ENCODE results near the gene SLC25A42.

DNA sequence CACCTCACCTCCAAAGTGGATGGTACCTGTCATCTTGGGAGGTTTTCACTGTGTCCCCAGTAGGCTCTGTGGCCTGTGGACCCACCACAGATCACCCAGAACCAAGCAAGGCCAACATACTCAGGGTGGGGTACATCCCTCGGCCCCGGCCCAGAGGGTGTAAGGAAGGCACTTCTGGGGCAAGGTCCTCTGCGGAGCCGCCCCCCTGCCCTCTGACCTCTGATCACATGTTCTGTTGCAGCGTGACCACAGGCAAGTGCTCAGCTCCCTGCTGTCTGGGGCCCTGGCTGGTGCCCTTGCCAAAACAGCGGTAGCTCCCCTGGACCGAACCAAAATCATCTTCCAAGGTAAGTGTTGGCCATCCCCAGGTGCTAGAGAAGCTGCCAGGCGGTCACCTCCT lies 37.7 kb downstream of the SLC25A42 start:
- TF ChIP-seq E2F5 (CRISPR knock-in tag; IDR thresholded peaks at IDR 0.05): no peak
- no peak for TF ChIP-seq CTCF (IDR thresholded peaks at IDR 0.05)
- TF ChIP-seq GABPB1 (CRISPR knock-in tag; IDR thresholded peaks at IDR 0.05): no peak
- TF ChIP-seq CBFB (CRISPR knock-in tag; IDR thresholded peaks at IDR 0.05; ENCODE audit: low read depth): no peak
- TF ChIP-seq, protein P1, sequence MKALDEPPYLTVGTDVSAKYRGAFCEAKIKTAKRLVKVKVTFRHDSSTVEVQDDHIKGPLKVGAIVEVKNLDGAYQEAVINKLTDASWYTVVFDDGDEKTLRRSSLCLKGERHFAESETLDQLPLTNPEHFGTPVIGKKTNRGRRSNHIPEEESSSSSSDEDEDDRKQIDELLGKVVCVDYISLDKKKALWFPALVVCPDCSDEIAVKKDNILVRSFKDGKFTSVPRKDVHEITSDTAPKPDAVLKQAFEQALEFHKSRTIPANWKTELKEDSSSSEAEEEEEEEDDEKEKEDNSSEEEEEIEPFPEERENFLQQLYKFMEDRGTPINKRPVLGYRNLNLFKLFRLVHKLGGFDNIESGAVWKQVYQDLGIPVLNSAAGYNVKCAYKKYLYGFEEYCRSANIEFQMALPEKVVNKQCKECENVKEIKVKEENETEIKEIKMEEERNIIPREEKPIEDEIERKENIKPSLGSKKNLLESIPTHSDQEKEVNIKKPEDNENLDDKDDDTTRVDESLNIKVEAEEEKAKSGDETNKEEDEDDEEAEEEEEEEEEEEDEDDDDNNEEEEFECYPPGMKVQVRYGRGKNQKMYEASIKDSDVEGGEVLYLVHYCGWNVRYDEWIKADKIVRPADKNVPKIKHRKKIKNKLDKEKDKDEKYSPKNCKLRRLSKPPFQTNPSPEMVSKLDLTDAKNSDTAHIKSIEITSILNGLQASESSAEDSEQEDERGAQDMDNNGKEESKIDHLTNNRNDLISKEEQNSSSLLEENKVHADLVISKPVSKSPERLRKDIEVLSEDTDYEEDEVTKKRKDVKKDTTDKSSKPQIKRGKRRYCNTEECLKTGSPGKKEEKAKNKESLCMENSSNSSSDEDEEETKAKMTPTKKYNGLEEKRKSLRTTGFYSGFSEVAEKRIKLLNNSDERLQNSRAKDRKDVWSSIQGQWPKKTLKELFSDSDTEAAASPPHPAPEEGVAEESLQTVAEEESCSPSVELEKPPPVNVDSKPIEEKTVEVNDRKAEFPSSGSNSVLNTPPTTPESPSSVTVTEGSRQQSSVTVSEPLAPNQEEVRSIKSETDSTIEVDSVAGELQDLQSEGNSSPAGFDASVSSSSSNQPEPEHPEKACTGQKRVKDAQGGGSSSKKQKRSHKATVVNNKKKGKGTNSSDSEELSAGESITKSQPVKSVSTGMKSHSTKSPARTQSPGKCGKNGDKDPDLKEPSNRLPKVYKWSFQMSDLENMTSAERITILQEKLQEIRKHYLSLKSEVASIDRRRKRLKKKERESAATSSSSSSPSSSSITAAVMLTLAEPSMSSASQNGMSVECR (CRISPR knock-in tag; IDR thresholded peaks at IDR 0.05; ENCODE audit: borderline replicate concordance): no peak
- no peak for TF ChIP-seq IRF1 (CRISPR knock-in tag; IDR thresholded peaks at IDR 0.05)
- TF ChIP-seq TCF7 (CRISPR knock-in tag; IDR thresholded peaks at IDR 0.05; ENCODE audit: low read depth): no peak
- no peak for TF ChIP-seq MAX (CRISPR knock-in tag; IDR thresholded peaks at IDR 0.05)
- TF ChIP-seq, protein P2, sequence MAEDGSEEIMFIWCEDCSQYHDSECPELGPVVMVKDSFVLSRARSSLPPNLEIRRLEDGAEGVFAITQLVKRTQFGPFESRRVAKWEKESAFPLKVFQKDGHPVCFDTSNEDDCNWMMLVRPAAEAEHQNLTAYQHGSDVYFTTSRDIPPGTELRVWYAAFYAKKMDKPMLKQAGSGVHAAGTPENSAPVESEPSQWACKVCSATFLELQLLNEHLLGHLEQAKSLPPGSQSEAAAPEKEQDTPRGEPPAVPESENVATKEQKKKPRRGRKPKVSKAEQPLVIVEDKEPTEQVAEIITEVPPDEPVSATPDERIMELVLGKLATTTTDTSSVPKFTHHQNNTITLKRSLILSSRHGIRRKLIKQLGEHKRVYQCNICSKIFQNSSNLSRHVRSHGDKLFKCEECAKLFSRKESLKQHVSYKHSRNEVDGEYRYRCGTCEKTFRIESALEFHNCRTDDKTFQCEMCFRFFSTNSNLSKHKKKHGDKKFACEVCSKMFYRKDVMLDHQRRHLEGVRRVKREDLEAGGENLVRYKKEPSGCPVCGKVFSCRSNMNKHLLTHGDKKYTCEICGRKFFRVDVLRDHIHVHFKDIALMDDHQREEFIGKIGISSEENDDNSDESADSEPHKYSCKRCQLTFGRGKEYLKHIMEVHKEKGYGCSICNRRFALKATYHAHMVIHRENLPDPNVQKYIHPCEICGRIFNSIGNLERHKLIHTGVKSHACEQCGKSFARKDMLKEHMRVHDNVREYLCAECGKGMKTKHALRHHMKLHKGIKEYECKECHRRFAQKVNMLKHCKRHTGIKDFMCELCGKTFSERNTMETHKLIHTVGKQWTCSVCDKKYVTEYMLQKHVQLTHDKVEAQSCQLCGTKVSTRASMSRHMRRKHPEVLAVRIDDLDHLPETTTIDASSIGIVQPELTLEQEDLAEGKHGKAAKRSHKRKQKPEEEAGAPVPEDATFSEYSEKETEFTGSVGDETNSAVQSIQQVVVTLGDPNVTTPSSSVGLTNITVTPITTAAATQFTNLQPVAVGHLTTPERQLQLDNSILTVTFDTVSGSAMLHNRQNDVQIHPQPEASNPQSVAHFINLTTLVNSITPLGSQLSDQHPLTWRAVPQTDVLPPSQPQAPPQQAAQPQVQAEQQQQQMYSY (CRISPR knock-in tag; IDR thresholded peaks at IDR 0.05): no peak
- TF ChIP-seq, protein P3, sequence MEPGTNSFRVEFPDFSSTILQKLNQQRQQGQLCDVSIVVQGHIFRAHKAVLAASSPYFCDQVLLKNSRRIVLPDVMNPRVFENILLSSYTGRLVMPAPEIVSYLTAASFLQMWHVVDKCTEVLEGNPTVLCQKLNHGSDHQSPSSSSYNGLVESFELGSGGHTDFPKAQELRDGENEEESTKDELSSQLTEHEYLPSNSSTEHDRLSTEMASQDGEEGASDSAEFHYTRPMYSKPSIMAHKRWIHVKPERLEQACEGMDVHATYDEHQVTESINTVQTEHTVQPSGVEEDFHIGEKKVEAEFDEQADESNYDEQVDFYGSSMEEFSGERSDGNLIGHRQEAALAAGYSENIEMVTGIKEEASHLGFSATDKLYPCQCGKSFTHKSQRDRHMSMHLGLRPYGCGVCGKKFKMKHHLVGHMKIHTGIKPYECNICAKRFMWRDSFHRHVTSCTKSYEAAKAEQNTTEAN (CRISPR knock-in tag; IDR thresholded peaks at IDR 0.05): no peak
- no peak for TF ChIP-seq MXD4 (CRISPR knock-in tag; IDR thresholded peaks at IDR 0.05; ENCODE audit: borderline replicate concordance)
